Neural progenitor cell (in vitro differentiated cells): ENCODE measurements around the gene CSF2. TPM values are rescaled to one million over a fixed set of nuclear protein-coding genes. Genes with fewer than 3 reads are reported as not detected.
"Not testable (repeated sequence)": the region's sequence is repeated elsewhere in the genome, so short reads cannot be mapped to it uniquely, and the experiment has no call there.

Experiments used
- DNase-seq: peaks from one replicate; pipeline ENCODE4 v3.0.0-alpha.2; 2016; ENCODE audit warnings: low spot score
- H2AFZ ChIP-seq: fragments of 200-600 bp; sonication (generic); replicated peaks from 2 replicates; pipeline ENCODE4 v1.6.1; 2016; ENCODE audit warnings: antibody characterized with exemption
- H3F3A ChIP-seq: fragments of 200-600 bp; sonication (generic); 2 replicates; pipeline ENCODE4 v1.6.1; 2016; ENCODE audit warnings: antibody characterized with exemption, low read depth
- H3K27ac ChIP-seq: fragments of 200-600 bp; sonication (generic); 2 replicates; pipeline ENCODE4 v1.5.1; 2016; ENCODE audit warnings: mild to moderate bottlenecking
- H3K27me3 ChIP-seq: fragments of 200-600 bp; sonication (generic); 2 replicates; pipeline ENCODE4 v1.6.1; 2016; ENCODE audit warnings: mild to moderate bottlenecking, moderate library complexity
- H3K36me3 ChIP-seq: fragments of 200-600 bp; sonication (generic); 2 replicates; pipeline ENCODE4 v1.5.1; 2016
- H3K4me1 ChIP-seq: fragments of 200-600 bp; sonication (generic); 2 replicates; pipeline ENCODE4 v1.6.1; 2016; ENCODE audit warnings: mixed run types
- H3K4me2 ChIP-seq: fragments of 200-600 bp; sonication (generic); 2 replicates; pipeline ENCODE4 v1.6.1; 2016
- H3K4me3 ChIP-seq: fragments of 200-600 bp; sonication (generic); 2 replicates; pipeline ENCODE4 v1.5.1; 2016
- H3K79me2 ChIP-seq: fragments of 200-600 bp; sonication (generic); 2 replicates; pipeline ENCODE4 v1.6.1; 2016; ENCODE audit warnings: low read depth
- H3K9ac ChIP-seq: fragments of 200-600 bp; sonication (generic); 2 replicates; pipeline ENCODE4 v1.6.1; 2016
- H3K9me3 ChIP-seq: fragments of 200-600 bp; sonication (generic); 2 replicates; pipeline ENCODE4 v1.5.1; 2016; ENCODE audit warnings: low read depth
- H4K20me1 ChIP-seq: fragments of 200-600 bp; sonication (generic); 2 replicates; pipeline ENCODE4 v1.6.1; 2016; ENCODE audit warnings: low read depth
- H3K27ac Mint-ChIP-seq: 3 replicates; pipeline ENCODE4 v1.8.0; 2021; ENCODE audit warnings: mixed read lengths
- H3K27me3 Mint-ChIP-seq: 2 replicates; pipeline ENCODE4 v1.8.0; 2022; ENCODE audit warnings: low read depth, mild to moderate bottlenecking, inconsistent platforms, moderate library complexity, mixed read lengths; ENCODE audit not compliant: insufficient read depth
- H3K36me3 Mint-ChIP-seq: 3 replicates; pipeline ENCODE4 v1.8.0; 2021; ENCODE audit warnings: mixed read lengths
- H3K4me1 Mint-ChIP-seq: 3 replicates; pipeline ENCODE4 v1.8.0; 2021; ENCODE audit warnings: mixed read lengths
- H3K4me3 Mint-ChIP-seq: 3 replicates; pipeline ENCODE4 v1.8.0; 2021; ENCODE audit warnings: mild to moderate bottlenecking, moderate library complexity, mixed read lengths
- H3K9me3 Mint-ChIP-seq: 3 replicates; pipeline ENCODE4 v1.8.0; 2020; ENCODE audit warnings: mixed read lengths
- CTCF ChIP-seq: fragments of 200-600 bp; sonication (generic); IDR thresholded peaks from 2 replicates; pipeline ENCODE4 v1.5.1; 2017; ENCODE audit warnings: antibody characterized with exemption, mild to moderate bottlenecking
- EZH2 ChIP-seq: fragments of 200-600 bp; sonication (generic); IDR thresholded peaks from 2 replicates; pipeline ENCODE4 v1.6.1; 2017; ENCODE audit warnings: antibody characterized with exemption, mild to moderate bottlenecking, moderate library complexity
- EZH2phosphoT487 ChIP-seq: fragments of 200-600 bp; sonication (generic); IDR thresholded peaks from 2 replicates; pipeline ENCODE4 v1.6.1; 2017; ENCODE audit warnings: antibody characterized with exemption
- total RNA-seq: library from RNA; depleted of rRNA; stranded (reverse); fragments of >200 nt; gene quantifications from 2 replicates; pipeline ENCODE4 v1.2.3, GENCODE V29; 2015; ENCODE audit warnings: low replicate concordance

CSF2 gene
- total RNA-seq, 1 donor from 2014 or later: not detected

GRCh38 chr5:132105688-132106087, 32.1 kb downstream of the CSF2 start:
- Histone ChIP-seq H3K27me3 (no peaks in the 10 kb centered on the region), H2AFZ (no peak overlapping the region), H3K4me3 (no peak overlapping the region), H4K20me1 (no peaks in the 10 kb centered on the region), H3K27ac (no peak overlapping the region), H3K79me2 (no peaks in the 10 kb centered on the region), H3K9ac (no peak overlapping the region), H3K36me3 (no peaks in the 10 kb centered on the region), H3F3A (no peaks in the 10 kb centered on the region), H3K4me2 (no peak overlapping the region), H3K9me3 (no peaks in the 10 kb centered on the region), H3K4me1 (no peaks in the 10 kb centered on the region)
- Mint-ChIP-seq H3K9me3 (peaks cover 2% of the 10 kb centered on the region), H3K36me3 (no peaks in the 10 kb centered on the region), H3K27me3 (peaks cover 2% of the 10 kb centered on the region), H3K4me1 (no peaks in the 10 kb centered on the region), H3K27ac (no peak overlapping the region), H3K4me3 (no peak overlapping the region)
- no peak for DNase-seq
- TF ChIP-seq EZH2phosphoT487: no peak
- no peak for TF ChIP-seq EZH2
- no peak for TF ChIP-seq CTCF

GRCh38 chr5:132108495-132108894, 34.9 kb downstream of the CSF2 start:
- H3K27me3 ChIP-seq, H2AFZ ChIP-seq, H3K36me3 ChIP-seq, H3K9ac ChIP-seq, H3K27ac ChIP-seq, H3K9me3 ChIP-seq, H4K20me1 ChIP-seq, H3K4me2 ChIP-seq, DNase-seq, H3K27ac Mint-ChIP-seq, H3K4me1 Mint-ChIP-seq, H3K36me3 Mint-ChIP-seq, H3K4me1 ChIP-seq, H3K4me3 ChIP-seq, H3K4me3 Mint-ChIP-seq, H3F3A ChIP-seq, H3K27me3 Mint-ChIP-seq, H3K79me2 ChIP-seq, H3K9me3 Mint-ChIP-seq: not testable (repeated sequence)

GRCh38 chr5:132108957-132109356, 35.4 kb downstream of the CSF2 start:
- DNase-seq, H3K27ac Mint-ChIP-seq, H3K27me3 ChIP-seq, H3K9me3 ChIP-seq, H3F3A ChIP-seq, H3K4me3 Mint-ChIP-seq, H3K9ac ChIP-seq, H3K4me1 Mint-ChIP-seq, H3K4me2 ChIP-seq, H3K36me3 ChIP-seq, H3K79me2 ChIP-seq, H3K27ac ChIP-seq, H4K20me1 ChIP-seq, H3K36me3 Mint-ChIP-seq, H3K4me3 ChIP-seq, H3K9me3 Mint-ChIP-seq, H2AFZ ChIP-seq, H3K27me3 Mint-ChIP-seq, H3K4me1 ChIP-seq: not testable (repeated sequence)

DNA sequence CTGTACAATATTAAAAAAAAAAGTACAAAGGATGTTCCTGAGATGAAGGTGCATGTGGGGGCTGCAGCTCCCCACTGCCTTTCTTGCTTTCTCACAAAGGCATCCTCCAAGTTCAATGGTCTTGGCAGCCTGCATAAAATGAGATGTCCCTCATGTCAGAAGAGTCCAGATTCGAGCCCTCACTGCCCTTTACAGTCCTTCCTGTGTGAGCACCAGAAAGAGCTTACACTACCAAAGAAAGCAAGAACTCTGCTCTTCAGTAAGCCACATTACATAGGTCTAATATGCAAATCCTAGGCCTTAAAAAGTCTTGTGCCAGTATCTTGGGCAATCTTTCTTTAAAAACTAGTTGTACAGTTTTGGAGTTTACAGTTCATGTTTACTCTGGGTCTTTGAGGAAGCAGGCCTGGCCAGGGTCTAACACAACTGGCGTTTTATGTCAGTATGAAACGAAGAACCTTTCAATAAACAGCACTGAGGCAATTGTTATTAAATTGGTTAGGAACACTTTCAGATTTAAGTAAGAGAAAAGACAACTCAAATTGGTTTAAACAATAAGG, 36.0 kb downstream of the CSF2 start:
- H3K36me3 Mint-ChIP-seq: no peaks in the 10 kb centered on the region
- no peak overlapping the region for H3K4me2 ChIP-seq
- no peaks in the 10 kb centered on the region for H3K9me3 ChIP-seq
- H2AFZ ChIP-seq: no peak overlapping the region
- no peaks in the 10 kb centered on the region for H3K36me3 ChIP-seq
- no peak overlapping the region for H3K27ac Mint-ChIP-seq
- peaks cover 2% of the 10 kb centered on the region for H3K9me3 Mint-ChIP-seq
- H3K27ac ChIP-seq: no peak overlapping the region
- H3K9ac ChIP-seq: no peak overlapping the region
- no peaks in the 10 kb centered on the region for H3K27me3 ChIP-seq
- no peak overlapping the region for H3K4me3 Mint-ChIP-seq
- no peak overlapping the region for H3K4me3 ChIP-seq
- no peaks in the 10 kb centered on the region for H3K4me1 Mint-ChIP-seq
- H3K79me2 ChIP-seq: no peaks in the 10 kb centered on the region
- no peaks in the 10 kb centered on the region for H3F3A ChIP-seq
- peaks cover 6% of the 10 kb centered on the region for H3K27me3 Mint-ChIP-seq
- no peaks in the 10 kb centered on the region for H4K20me1 ChIP-seq
- DNase-seq: no peak
- H3K4me1 ChIP-seq: no peaks in the 10 kb centered on the region
- TF ChIP-seq EZH2phosphoT487 (no peak), EZH2 (no peak), CTCF (no peak)
